PC-3 (cell line): ENCODE results near the gene PEAK3. TPM values are rescaled to one million over a fixed set of nuclear protein-coding genes. Genes with fewer than 3 reads are reported as not detected.
"Not testable (repeated sequence)": the region's sequence is repeated elsewhere in the genome, so short reads cannot be mapped to it uniquely, and the experiment has no call there.

Experiments used
- ATAC-seq: fragments of 200-7000 bp; cut with Tn5 transposase; 2 replicates; pipeline ENCODE4 v1.9.1; 2020; ENCODE audit warnings: mild to moderate bottlenecking, moderate library complexity
- BruUV-seq: library from RNA; stranded (reverse); fragments of 400-500 nt; replicated peaks from 2 replicates; lab custom pipeline; 2021; lab: Mats Ljungman, UMichigan
- CTCF ChIA-PET: fragments of 300-600 bp; sonication (Branson Sonifier 250); formaldehyde crosslinking; loops from one replicate; lab custom pipeline; 2022; ENCODE audit warnings: antibody characterized with exemption; lab: Charles Lee
- POLR2A ChIA-PET: fragments of 300-600 bp; sonication (Branson Sonifier 250); formaldehyde crosslinking; loops from one replicate; lab custom pipeline; 2022; ENCODE audit warnings: antibody characterized with exemption; ENCODE audit not compliant: unreplicated experiment; lab: Charles Lee
- DNase-seq: peaks from one replicate; pipeline ENCODE4 v3.0.0-alpha.2; 2015
- H2AFZ ChIP-seq: fragments of 300-600 bp; sonication (generic); 2 replicates; pipeline ENCODE4 v1.6.0; 2016; ENCODE audit warnings: antibody characterized with exemption, low read length
- H3F3A ChIP-seq: fragments of 300-600 bp; sonication (generic); one replicate; pipeline ENCODE4 v1.6.0; 2017; ENCODE audit warnings: antibody characterized with exemption, low read length, control low read depth, mild to moderate bottlenecking; ENCODE audit not compliant: unreplicated experiment
- H3K27ac ChIP-seq: fragments of 300-600 bp; sonication (generic); 2 replicates; pipeline ENCODE4 v1.5.1; 2016; ENCODE audit warnings: mild to moderate bottlenecking, low read length
- H3K27me3 ChIP-seq: fragments of 300-600 bp; sonication (generic); 2 replicates; pipeline ENCODE4 v1.6.1; 2016; ENCODE audit warnings: low read length, mixed read lengths
- H3K36me3 ChIP-seq: fragments of 300-600 bp; sonication (generic); 2 replicates; pipeline ENCODE4 v1.6.1; 2016; ENCODE audit warnings: low read depth, mixed run types, low read length, mixed read lengths
- H3K4me1 ChIP-seq: fragments of 300-600 bp; sonication (generic); 2 replicates; pipeline ENCODE4 v1.5.1; 2016; ENCODE audit warnings: low read length; ENCODE audit not compliant: insufficient read depth
- H3K4me2 ChIP-seq: fragments of 300-600 bp; sonication (generic); 2 replicates; pipeline ENCODE4 v1.6.0; 2016; ENCODE audit warnings: low read length
- H3K4me3 ChIP-seq: fragments of 300-600 bp; sonication (generic); 2 replicates; pipeline ENCODE4 v1.5.1; 2016; ENCODE audit warnings: mild to moderate bottlenecking, low read length, mixed read lengths
- H3K79me2 ChIP-seq: fragments of 300-600 bp; sonication (generic); 2 replicates; pipeline ENCODE4 v1.6.1; 2017; ENCODE audit warnings: low read length, mixed read lengths
- H3K9ac ChIP-seq: fragments of 300-600 bp; sonication (generic); 2 replicates; pipeline ENCODE4 v1.6.0; 2016; ENCODE audit warnings: mild to moderate bottlenecking, low read length
- H3K9me2 ChIP-seq: fragments of 300-600 bp; sonication (generic); replicated peaks from 2 replicates; pipeline ENCODE4 v1.6.1; 2016; ENCODE audit warnings: mixed run types, low read length, mixed read lengths
- H3K9me3 ChIP-seq: fragments of 300-600 bp; sonication (generic); 2 replicates; pipeline ENCODE4 v1.6.1; 2016; ENCODE audit warnings: low read length, mixed read lengths
- H4K20me1 ChIP-seq: fragments of 300-600 bp; sonication (generic); 2 replicates; pipeline ENCODE4 v1.6.1; 2016; ENCODE audit warnings: low read length, mixed read lengths
- EZH2 ChIP-seq: fragments of 300-600 bp; sonication (generic); IDR thresholded peaks from one replicate; pipeline ENCODE4 v1.6.1; 2017; ENCODE audit warnings: antibody characterized with exemption, mild to moderate bottlenecking, low read length; ENCODE audit not compliant: unreplicated experiment
- EZH2phosphoT487 ChIP-seq: fragments of 300-600 bp; sonication (generic); IDR thresholded peaks from 2 replicates; pipeline ENCODE4 v1.6.1; 2018; ENCODE audit warnings: mild to moderate bottlenecking, antibody characterized with exemption, low read length, borderline replicate concordance
- intact Hi-C: fragments of 100-400 bp; cut with micrococcal nuclease; formaldehyde crosslinking; loops from 2 replicates; pipeline ENCODE4 v1.9.0; 2023
- total RNA-seq: library from RNA; depleted of rRNA; stranded (reverse); fragments of >200 nt; gene quantifications from 2 replicates; pipeline ENCODE4 v1.2.3, GENCODE V29; 2014
- TF ChIP-seq, protein P1 (sequence below): fragments of 300-600 bp; sonication (generic); conservative IDR thresholded peaks from 2 replicates; pipeline ENCODE4 v1.5.1; 2017; ENCODE audit warnings: antibody characterized with exemption, low read depth, mild to moderate bottlenecking, low read length

The PEAK3 gene
- total RNA-seq, 1 experiment from 2014 or later, result not detected

DNA sequence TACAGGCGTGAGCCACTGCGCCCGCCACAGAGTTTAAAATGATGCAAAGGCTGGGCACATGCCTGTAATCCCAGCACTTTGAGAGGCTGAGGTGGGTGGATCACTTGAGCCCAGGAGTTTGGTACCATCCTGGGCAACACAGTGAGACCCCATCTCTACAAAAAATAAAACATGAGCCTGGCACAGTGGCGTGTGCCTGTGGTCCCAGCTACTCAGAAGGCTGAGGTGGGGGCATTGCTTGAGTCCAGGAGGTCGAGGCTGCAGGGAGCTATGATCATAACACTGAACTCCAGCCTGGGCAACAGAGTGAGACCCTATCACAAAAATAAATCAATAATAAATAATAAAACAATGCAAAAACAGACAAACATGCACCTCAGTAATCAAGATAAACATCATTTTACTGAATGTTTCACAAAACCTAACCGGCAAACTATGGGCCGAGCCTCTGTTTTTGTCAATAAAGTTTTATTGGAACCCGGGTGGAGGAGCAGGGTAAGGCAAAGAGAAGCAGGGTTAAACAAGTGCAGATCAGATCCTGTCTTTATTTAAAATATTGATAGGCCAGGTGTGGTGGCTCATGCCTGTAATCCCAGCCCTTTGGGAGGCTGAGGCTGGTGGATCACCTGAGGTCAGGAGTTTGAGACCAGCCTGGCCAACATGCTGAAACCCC, 2.0 kb upstream of the PEAK3 start:
- Histone ChIP-seq H3K27ac (no peak overlapping the region), H3F3A (no peaks in the 10 kb centered on the region), H3K9me2 (no peaks in the 10 kb centered on the region), H3K9ac (no peak overlapping the region), H3K79me2 (no peaks in the 10 kb centered on the region), H2AFZ (no peak overlapping the region), H3K27me3 (no peaks in the 10 kb centered on the region), H3K4me1 (no peaks in the 10 kb centered on the region), H3K9me3 (no peaks in the 10 kb centered on the region), H3K36me3 (no peaks in the 10 kb centered on the region), H4K20me1 (no peaks in the 10 kb centered on the region), H3K4me3 (no peak overlapping the region), H3K4me2 (no peak overlapping the region)
- intact Hi-C loops, result no loop called here
- POLR2A ChIA-PET, result no interaction called here
- no TSS peak for BruUV-seq
- DNase-seq, result no peak
- TF ChIP-seq, protein P1, sequence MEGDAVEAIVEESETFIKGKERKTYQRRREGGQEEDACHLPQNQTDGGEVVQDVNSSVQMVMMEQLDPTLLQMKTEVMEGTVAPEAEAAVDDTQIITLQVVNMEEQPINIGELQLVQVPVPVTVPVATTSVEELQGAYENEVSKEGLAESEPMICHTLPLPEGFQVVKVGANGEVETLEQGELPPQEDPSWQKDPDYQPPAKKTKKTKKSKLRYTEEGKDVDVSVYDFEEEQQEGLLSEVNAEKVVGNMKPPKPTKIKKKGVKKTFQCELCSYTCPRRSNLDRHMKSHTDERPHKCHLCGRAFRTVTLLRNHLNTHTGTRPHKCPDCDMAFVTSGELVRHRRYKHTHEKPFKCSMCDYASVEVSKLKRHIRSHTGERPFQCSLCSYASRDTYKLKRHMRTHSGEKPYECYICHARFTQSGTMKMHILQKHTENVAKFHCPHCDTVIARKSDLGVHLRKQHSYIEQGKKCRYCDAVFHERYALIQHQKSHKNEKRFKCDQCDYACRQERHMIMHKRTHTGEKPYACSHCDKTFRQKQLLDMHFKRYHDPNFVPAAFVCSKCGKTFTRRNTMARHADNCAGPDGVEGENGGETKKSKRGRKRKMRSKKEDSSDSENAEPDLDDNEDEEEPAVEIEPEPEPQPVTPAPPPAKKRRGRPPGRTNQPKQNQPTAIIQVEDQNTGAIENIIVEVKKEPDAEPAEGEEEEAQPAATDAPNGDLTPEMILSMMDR, result no peak
- TF ChIP-seq EZH2 (no peak), EZH2phosphoT487 (no peak)
- no peak for ATAC-seq
- CTCF ChIA-PET, result no interaction called here

DNA sequence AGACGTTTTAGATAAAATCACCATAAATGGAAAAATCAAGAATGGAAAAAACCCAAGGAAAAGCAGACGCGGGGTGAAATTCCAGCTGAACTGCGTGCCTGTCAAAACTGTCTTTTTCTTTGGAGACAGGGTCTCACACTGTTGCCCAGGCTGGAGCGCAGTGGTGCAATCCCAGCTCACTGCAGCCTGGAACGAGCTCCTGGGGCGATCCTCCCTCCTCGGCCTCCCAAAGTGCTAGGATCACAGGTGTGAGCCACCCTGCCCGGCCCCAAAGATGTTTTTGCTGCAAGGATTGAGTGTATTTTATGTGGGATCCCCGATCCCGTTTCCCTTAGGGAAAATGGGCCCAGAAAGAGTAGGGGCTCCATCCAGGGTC, 875 bp upstream of the PEAK3 start:
- Histone ChIP-seq H3F3A (no peaks in the 10 kb centered on the region), H3K4me1 (no peaks in the 10 kb centered on the region), H3K4me2 (no peak overlapping the region), H3K4me3 (no peak overlapping the region), H3K9ac (no peak overlapping the region), H4K20me1 (no peaks in the 10 kb centered on the region), H3K36me3 (no peaks in the 10 kb centered on the region), H3K27me3 (no peaks in the 10 kb centered on the region), H3K27ac (no peak overlapping the region), H3K9me3 (no peaks in the 10 kb centered on the region), H3K9me2 (no peaks in the 10 kb centered on the region), H3K79me2 (no peaks in the 10 kb centered on the region), H2AFZ (no peak overlapping the region)
- intact Hi-C loops, result no loop called here
- no peak for ATAC-seq
- no peak for DNase-seq
- POLR2A ChIA-PET, result no interaction called here
- CTCF ChIA-PET, result no interaction called here
- TF ChIP-seq EZH2phosphoT487 (no peak), EZH2 (no peak)
- TF ChIP-seq, protein P1, result no peak
- no TSS peak for BruUV-seq

DNA sequence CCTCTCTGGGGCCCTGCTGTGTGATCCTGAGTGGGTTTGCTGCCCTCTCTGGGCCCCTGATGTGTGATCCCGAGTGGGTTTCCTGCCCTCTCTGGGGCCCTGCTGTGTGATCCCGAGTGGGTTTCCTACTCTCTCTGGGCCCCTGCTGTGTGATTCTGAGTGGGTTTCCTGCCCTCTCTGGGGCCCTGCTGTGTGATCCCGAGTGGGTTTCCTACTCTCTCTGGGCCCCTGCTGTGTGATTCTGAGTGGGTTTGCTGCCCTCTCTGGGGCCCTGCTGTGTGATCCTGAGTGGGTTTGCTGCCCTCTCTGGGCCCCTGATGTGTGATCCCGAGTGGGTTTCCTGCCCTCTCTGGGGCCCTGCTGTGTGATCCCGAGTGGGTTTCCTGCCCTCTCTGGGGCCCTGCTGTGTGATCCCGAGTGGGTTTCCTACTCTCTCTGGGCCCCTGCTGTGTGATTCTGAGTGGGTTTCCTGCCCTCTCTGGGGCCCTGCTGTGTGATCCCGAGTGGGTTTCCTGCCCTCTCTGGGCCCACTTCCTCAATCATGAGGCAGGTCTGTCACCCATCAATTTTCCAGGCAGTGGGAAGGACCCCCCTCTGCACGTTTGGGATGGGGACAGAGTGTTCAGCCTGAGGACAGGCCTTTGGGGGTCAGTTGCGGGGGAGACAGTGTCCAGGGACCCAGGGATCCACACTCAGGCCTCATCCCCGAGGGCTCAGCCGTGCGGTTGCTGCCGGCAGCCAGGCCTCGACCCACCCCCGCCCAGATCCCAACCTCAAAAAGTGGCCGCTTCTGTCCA, 512 bp downstream of the PEAK3 start:
- H4K20me1 ChIP-seq, CTCF ChIA-PET, H3K4me3 ChIP-seq, H3K27ac ChIP-seq, H3F3A ChIP-seq, ATAC-seq, H2AFZ ChIP-seq, H3K4me2 ChIP-seq, intact Hi-C loops, DNase-seq, H3K9me3 ChIP-seq, H3K79me2 ChIP-seq, H3K36me3 ChIP-seq, H3K4me1 ChIP-seq, POLR2A ChIA-PET, H3K9ac ChIP-seq, H3K9me2 ChIP-seq, BruUV-seq, H3K27me3 ChIP-seq: not testable (repeated sequence)
